ENCODE results near the gene MS4A14. TPM values are rescaled to one million over a fixed set of nuclear protein-coding genes. Genes with fewer than 3 reads are reported as not detected.

The MS4A14 gene
- total and polyA plus RNA-seq, 9 of the 15 experiments (the other 6 are each of a cell fraction or from before 2014, with no cell fraction given): not detected

DNA sequence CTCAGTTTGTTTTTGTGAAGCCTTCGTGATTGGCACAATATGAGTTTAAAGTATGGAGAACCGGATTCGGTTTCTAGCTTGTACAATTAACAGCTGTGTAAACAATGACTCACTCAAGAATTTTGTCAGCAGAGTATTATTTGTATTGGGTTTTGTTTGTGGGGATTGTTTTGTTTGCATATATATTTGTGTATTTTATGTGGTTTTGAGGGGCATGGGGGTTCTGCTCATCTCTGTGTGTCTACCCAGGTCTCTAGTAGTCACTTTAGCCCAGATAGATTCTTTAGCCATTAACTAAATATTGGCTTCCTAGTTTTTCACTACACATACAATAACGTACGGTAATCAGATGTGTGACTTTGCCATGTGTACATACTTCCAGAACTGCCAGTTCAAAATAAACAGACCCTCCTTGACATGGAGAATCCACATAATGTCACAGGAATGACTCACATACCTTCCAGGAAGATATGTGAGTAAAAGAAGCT lies 25.4 kb upstream of the MS4A14 start:
- no peaks in the 10 kb centered on the region for H4K20me1 ChIP-seq (replicated peaks; ENCODE audit: control insufficient read depth, insufficient read depth, low read length)
- no peak overlapping the region for H3K27ac ChIP-seq (ENCODE audit: extremely low read depth, low read depth, low read length)
- FAIRE-seq: no peak
- 0% methylated on average over 5 of the region's 5 CpGs for WGBS (ENCODE audit: insufficient coverage, low coverage, missing lambda C conversion rate)
- H3K36me3 ChIP-seq (ENCODE audit: control insufficient read depth, insufficient read depth, low read length): no peaks in the 10 kb centered on the region
- no peaks in the 10 kb centered on the region for H3K4me1 ChIP-seq (replicated peaks in 1 of 2; ENCODE audit: control insufficient read depth in 2 of 2, insufficient read depth in 2 of 2, low read length in 2 of 2)
- TF ChIP-seq FOXA3 (CRISPR knock-in tag; conservative IDR thresholded peaks at IDR 0.05 in 1 of 2, IDR thresholded peaks at IDR 0.05 in 1 of 2) (peak; percentile 37 to 86; a peak in 2 of 4 replicates), TBP (optimal IDR thresholded peaks at IDR 0.05; ENCODE audit: low read depth, low read length) (no peak), IFI16 (CRISPR knock-in tag; IDR thresholded peaks at IDR 0.05) (no peak), NFXL1 (CRISPR knock-in tag; IDR thresholded peaks at IDR 0.05) (no peak), ATF3 (IDR thresholded peaks at IDR 0.05) (peak; percentile 43; the same call in 1 of the 2 replicates), ATF3 (CRISPR knock-in tag; conservative IDR thresholded peaks at IDR 0.05) (no peak), FOSL1 (tag; conservative IDR thresholded peaks at IDR 0.05) (peak; percentile 44), ZNF41 (CRISPR knock-in tag; conservative IDR thresholded peaks at IDR 0.05) (no peak), SMARCE1 (IDR thresholded peaks at IDR 0.05) (peak; percentile 27; the same call in 1 of the 2 replicates), JUND (IDR thresholded peaks at IDR 0.05; ENCODE audit: borderline replicate concordance, low read depth, low read length) (peak; percentile 29; the same call in 1 of the 2 replicates), JUND (tag; IDR thresholded peaks at IDR 0.05; ENCODE audit: borderline replicate concordance, low read depth, low read length) (peak; percentile 53; the same call in 2 of the 3 replicates), ARID1B (IDR thresholded peaks at IDR 0.05) (peak; percentile 18; the same call in 1 of the 2 replicates), FOXA1 (IDR thresholded peaks at IDR 0.05; ENCODE audit: borderline replicate concordance) (peak; percentile 54; the same call in 1 of the 2 replicates)
- DNase-seq (ENCODE audit: extremely low read depth in 1 of 4, low spot score in 3 of 4): no peak
- intact Hi-C loops (cut with micrococcal nuclease) (no loop called here), in situ Hi-C loops (cut with MboI) (no loop called here)
- no peak overlapping the region for H3K9ac ChIP-seq (ENCODE audit: insufficient read depth in 1 of 2, low read depth in 2 of 2, low read length in 2 of 2)
- no peak for ATAC-seq
- H3K79me2 ChIP-seq (ENCODE audit: control insufficient read depth, insufficient read depth, low read length): no peaks in the 10 kb centered on the region
- H3K4me2 ChIP-seq (ENCODE audit: insufficient read depth, low read length): no peak overlapping the region
- peaks cover 0 to 13% of the 10 kb centered on the region in 2 experiments; a peak in 2 of 5 replicates for H3K27me3 ChIP-seq (ENCODE audit: control insufficient read depth in 2 of 2, insufficient read depth in 2 of 2, low read length in 2 of 2)
- BruUV-seq (replicated peaks): no TSS peak
- ChIA-PET CTCF (ENCODE audit: low intra/inter-chr PET ratio) (no interaction called here), POLR2A (no interaction called here)
- H3K4me3 ChIP-seq: no peak overlapping the region
- H3K9me3 ChIP-seq (replicated peaks; ENCODE audit: control insufficient read depth, insufficient read depth, low read depth, low read length): no peaks in the 10 kb centered on the region
- no peak overlapping the region for H2AFZ ChIP-seq (ENCODE audit: low read depth, low read length)
- H3K9me1 ChIP-seq (ENCODE audit: control insufficient read depth, insufficient read depth, low read length): no peaks in the 10 kb centered on the region

All from K562 (cell line).